ENCODE data around the gene EDEM1. TPM values are rescaled to one million over a fixed set of nuclear protein-coding genes. Genes with fewer than 3 reads are reported as not detected.

The EDEM1 gene
- total RNA-seq, 1 experiment from 2014 or later: 51.3 TPM

GRCh38 chr3:5233026-5233425 lies 45.5 kb downstream of the EDEM1 start:
- H3K36me3 Mint-ChIP-seq (ENCODE audit: insufficient read depth, unreplicated experiment): peaks cover 6% of the 10 kb centered on the region
- Histone ChIP-seq H3K9me3 (no peaks in the 10 kb centered on the region), H3K36me3 (ENCODE audit: control insufficient read depth, insufficient read depth, low read length) (no peaks in the 10 kb centered on the region), H3K27me3 (replicated peaks; ENCODE audit: control insufficient read depth, insufficient read depth, low read length) (no peaks in the 10 kb centered on the region), H3K4me3 (ENCODE audit: low read depth, low read length) (no peak overlapping the region), H3K4me1 (peaks cover 5% of the 10 kb centered on the region; the same call in 1 of the 2 replicates)
- intact Hi-C loops (cut with micrococcal nuclease; ENCODE audit: unreplicated experiment): no loop called here
- no peak overlapping the region for H3K27ac Mint-ChIP-seq (ENCODE audit: unreplicated experiment)
- no peak for DNase-seq
- peaks cover 6% of the 10 kb centered on the region for H3K9me3 Mint-ChIP-seq (ENCODE audit: unreplicated experiment)
- no peak for TF ChIP-seq CTCF (IDR thresholded peaks at IDR 0.05; ENCODE audit: insufficient read depth in 1 of 2, low read depth in 1 of 2, low read length in 1 of 2, severe bottlenecking in 1 of 2, unreplicated experiment in 1 of 2)
- POLR2A ChIA-PET: no interaction called here
- BruUV-seq (replicated peaks): no TSS peak
- H3K4me1 Mint-ChIP-seq (ENCODE audit: low read depth, unreplicated experiment): no peaks in the 10 kb centered on the region
- no peaks in the 10 kb centered on the region for H3K27me3 Mint-ChIP-seq (ENCODE audit: insufficient read depth, unreplicated experiment)
- CTCF ChIA-PET: interaction anchor here (0.9 to 1.0 kb wide), 2 partner anchors 66 to 522 kb away, joined by 3 to 4 read pairs; no protein-coding TSS in a partner anchor
- H3K4me3 Mint-ChIP-seq (ENCODE audit: unreplicated experiment): no peak overlapping the region

DNA sequence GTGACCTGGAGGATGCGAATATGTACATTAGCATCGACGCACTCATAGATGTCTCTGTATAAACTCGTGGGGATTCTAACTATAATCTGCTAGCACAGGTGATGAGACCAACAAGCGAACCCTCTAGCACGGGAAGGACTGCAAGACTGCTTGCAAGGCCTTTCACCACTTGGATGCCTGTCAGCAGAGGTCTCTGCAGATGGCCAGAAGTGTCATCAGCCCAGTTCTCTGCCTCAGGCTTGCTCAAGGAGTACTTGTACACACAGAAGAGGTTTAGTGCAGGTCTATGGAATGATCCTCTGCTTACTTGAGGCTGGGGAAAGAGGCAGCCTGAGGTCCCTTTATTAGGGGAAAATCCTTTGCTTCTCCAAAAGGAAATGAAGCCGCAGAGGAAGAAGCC lies 48.1 kb downstream of the EDEM1 start:
- POLR2A ChIA-PET: no interaction called here

DNA sequence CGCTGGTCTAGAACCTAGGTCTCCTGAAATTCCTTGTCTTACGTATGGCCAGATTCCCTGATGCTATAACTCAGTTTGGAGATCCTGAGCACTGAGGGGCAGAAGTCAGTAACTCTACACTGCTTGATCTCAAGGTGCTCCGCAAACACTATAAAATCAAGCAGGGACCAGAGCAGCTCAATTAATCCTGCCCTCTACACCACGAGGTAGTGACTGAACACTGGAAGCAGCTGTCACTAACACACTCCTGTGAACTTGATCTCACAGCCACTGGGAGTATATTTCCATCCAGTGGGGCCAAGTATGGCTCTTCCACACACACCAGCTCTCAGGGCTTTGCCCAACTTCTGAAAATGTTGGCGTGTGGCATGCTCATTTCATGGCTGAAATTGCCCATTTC lies 51.0 kb downstream of the EDEM1 start:
- Mint-ChIP-seq H3K9me3 (ENCODE audit: unreplicated experiment) (peaks cover 18% of the 10 kb centered on the region), H3K4me1 (ENCODE audit: low read depth, unreplicated experiment) (no peaks in the 10 kb centered on the region), H3K27ac (ENCODE audit: unreplicated experiment) (peak overlapping the region; percentile 77), H3K27me3 (ENCODE audit: insufficient read depth, unreplicated experiment) (no peaks in the 10 kb centered on the region), H3K36me3 (ENCODE audit: insufficient read depth, unreplicated experiment) (no peaks in the 10 kb centered on the region), H3K4me3 (ENCODE audit: unreplicated experiment) (no peak overlapping the region)
- BruUV-seq (replicated peaks): no TSS peak
- ChIA-PET POLR2A (no interaction called here), CTCF (no interaction called here)
- no peak for DNase-seq
- no peaks in the 10 kb centered on the region; the same call in 1 of the 2 replicates for H3K9me3 ChIP-seq
- H3K27me3 ChIP-seq (replicated peaks; ENCODE audit: control insufficient read depth, insufficient read depth, low read length): no peaks in the 10 kb centered on the region
- intact Hi-C loops (cut with micrococcal nuclease; ENCODE audit: unreplicated experiment): no loop called here
- no peak overlapping the region for H3K4me3 ChIP-seq (ENCODE audit: low read depth, low read length)
- no peaks in the 10 kb centered on the region for H3K36me3 ChIP-seq (ENCODE audit: control insufficient read depth, insufficient read depth, low read length)
- no peak for TF ChIP-seq CTCF (IDR thresholded peaks at IDR 0.05; ENCODE audit: insufficient read depth in 1 of 2, low read depth in 1 of 2, low read length in 1 of 2, severe bottlenecking in 1 of 2, unreplicated experiment in 1 of 2)
- peaks cover 5% of the 10 kb centered on the region; the same call in 1 of the 2 replicates for H3K4me1 ChIP-seq

More for the DNA sequence above, 48.1 kb downstream of the EDEM1 start:
- Mint-ChIP-seq H3K27me3 (ENCODE audit: insufficient read depth, unreplicated experiment) (no peaks in the 10 kb centered on the region), H3K4me3 (ENCODE audit: unreplicated experiment) (no peak overlapping the region), H3K9me3 (ENCODE audit: unreplicated experiment) (peaks cover 18% of the 10 kb centered on the region), H3K4me1 (ENCODE audit: low read depth, unreplicated experiment) (no peaks in the 10 kb centered on the region), H3K27ac (ENCODE audit: unreplicated experiment) (no peak overlapping the region), H3K36me3 (ENCODE audit: insufficient read depth, unreplicated experiment) (no peaks in the 10 kb centered on the region)
- no peak for TF ChIP-seq CTCF (IDR thresholded peaks at IDR 0.05; ENCODE audit: insufficient read depth in 1 of 2, low read depth in 1 of 2, low read length in 1 of 2, severe bottlenecking in 1 of 2, unreplicated experiment in 1 of 2)
- Histone ChIP-seq H3K36me3 (ENCODE audit: control insufficient read depth, insufficient read depth, low read length) (no peaks in the 10 kb centered on the region), H3K4me3 (ENCODE audit: low read depth, low read length) (no peak overlapping the region), H3K9me3 (no peaks in the 10 kb centered on the region), H3K4me1 (peaks cover 5% of the 10 kb centered on the region; the same call in 1 of the 2 replicates), H3K27me3 (replicated peaks; ENCODE audit: control insufficient read depth, insufficient read depth, low read length) (no peaks in the 10 kb centered on the region)
- no TSS peak for BruUV-seq (replicated peaks)
- CTCF ChIA-PET: no interaction called here
- intact Hi-C loops (cut with micrococcal nuclease; ENCODE audit: unreplicated experiment): no loop called here
- no peak for DNase-seq

Data from Caco-2 (cell line).